Small intestine (tissue), 7 donors: Measurements from ENCODE around the gene EIF4E3. TPM values are rescaled to one million over a fixed set of nuclear protein-coding genes. Genes with fewer than 3 reads are reported as not detected.

Source experiments
- DNase-seq, 2 donors: peaks; one replicate each; pipeline versions ENCODE4 v3.0.0 to v3.0.0-alpha.2; 2013
- FAIRE-seq: peaks from 2 replicates; lab custom pipeline; 2012; peaks lifted over from hg19 to GRCh38; lab: Jason Lieb, UNC
- H3K27ac ChIP-seq, 3 donors: one replicate each; pipeline ENCODE4 v1.5.1; 2013; ENCODE audit warnings: low read length in 2 of 3, mild to moderate bottlenecking in 2 of 3, control low read depth in 1 of 3, inconsistent platforms in 1 of 3, low read depth in 1 of 3, moderate library complexity in 1 of 3
- H3K27me3 ChIP-seq, 3 donors: one replicate each; pipeline ENCODE4 v1.6.1; 2013; ENCODE audit warnings: low read length in 3 of 3, inconsistent platforms in 1 of 3; ENCODE audit not compliant: control insufficient read depth in 3 of 3, insufficient read depth in 3 of 3
- H3K36me3 ChIP-seq, 3 donors: one replicate each; pipeline ENCODE4 v1.6.1; 2013; ENCODE audit warnings: low read length in 3 of 3, inconsistent platforms in 1 of 3, low read depth in 1 of 3, mild to moderate bottlenecking in 1 of 3, moderate library complexity in 1 of 3; ENCODE audit not compliant: control insufficient read depth in 3 of 3, insufficient read depth in 2 of 3
- H3K4me1 ChIP-seq, 3 donors: one replicate each; pipeline ENCODE4 v1.6.1; 2013; ENCODE audit warnings: low read length in 2 of 3, inconsistent platforms in 1 of 3, low read depth in 1 of 3, mild to moderate bottlenecking in 1 of 3, moderate library complexity in 1 of 3; ENCODE audit not compliant: control insufficient read depth in 3 of 3, insufficient read depth in 2 of 3
- H3K4me3 ChIP-seq, 3 donors: one replicate each; pipeline ENCODE4 v1.5.1; 2013; ENCODE audit warnings: low read length in 3 of 3, control low read depth in 1 of 3, inconsistent platforms in 1 of 3, low read depth in 1 of 3, mild to moderate bottlenecking in 1 of 3, moderate library complexity in 1 of 3
- H3K9me3 ChIP-seq, 2 donors: one replicate each; pipeline ENCODE4 v1.6.1; 2013; ENCODE audit warnings: low read depth in 1 of 2, low read length in 1 of 2; ENCODE audit not compliant: control insufficient read depth in 2 of 2, insufficient read depth in 1 of 2
- whole genome bisulfite sequencing, 3 donors: extraction: QIAGEN DNeasy Blood & Tissue Kit; methylation state at CpG; one replicate each; pipeline ENCODE4 v1.1.7; 2013; 5-methylcytosine and 5-hydroxymethylcytosine counted together
- polyA plus RNA-seq, 4 donors: library from polyadenylated mRNA; stranded (reverse) in 3 of 4; unstranded in 1 of 4; fragments of 200-250 nt in 3 of 4; fragments of 120-200 nt in 1 of 4; gene quantifications; one replicate each; pipeline versions ENCODE4 v1.2.1 to v1.2.3, GENCODE V29; 2013
- donor health status: healthy with polysubstance abuse.
- donor health status: control.
- donor health status: control.
- donor health status: Bipolar disorder and iron deficiency.
- donor health status: healthy.

Gene EIF4E3
- polyA plus RNA-seq, 4 donors = 8.1 to 14.8 (median 10.4) TPM

GRCh38 chr3:71733319-71733718, 8.1 kb upstream of the EIF4E3 start:
- H3K36me3 ChIP-seq = no peaks in the 10 kb centered on the region
- no peaks in the 10 kb centered on the region for H3K9me3 ChIP-seq
- no peak overlapping the region for H3K27ac ChIP-seq
- peaks cover 0 to 14% (median 0%) of the 10 kb centered on the region in 3 donors for H3K27me3 ChIP-seq
- FAIRE-seq (no peak), DNase-seq (no peak)
- whole genome bisulfite sequencing, 3 donors = 84 to 88% (median 86%) methylated on average over 2 of the region's 2 CpGs
- no peak overlapping the region for H3K4me3 ChIP-seq
- H3K4me1 ChIP-seq = peaks cover 0 to 7% (median 0%) of the 10 kb centered on the region in 3 donors

- Histone ChIP-seq H3K4me1 (peaks cover 0 to 7% (median 0%) of the 10 kb centered on the region in 3 donors), H3K27me3 (peaks cover 0 to 14% (median 0%) of the 10 kb centered on the region in 3 donors), H3K4me3 (no peak overlapping the region), H3K27ac (no peak overlapping the region), H3K36me3 (no peaks in the 10 kb centered on the region), H3K9me3 (no peaks in the 10 kb centered on the region)
- FAIRE-seq = no peak
- WGBS, 3 donors = 46 to 74% (median 63%) methylated on average over 4 of the region's 4 CpGs
- DNase-seq = no peak
Measured at GRCh38 chr3:71732637-71733036, 7.4 kb upstream of the EIF4E3 start.

GRCh38 chr3:71728632-71729342, 3.6 kb upstream of the EIF4E3 start:
- peaks cover 0 to 12% (median 0%) of the 10 kb centered on the region in 3 donors for H3K4me1 ChIP-seq
- H3K27me3 ChIP-seq = peaks cover 0 to 30% (median 0%) of the 10 kb centered on the region in 3 donors
- H3K36me3 ChIP-seq = no peaks in the 10 kb centered on the region
- DNase-seq = no peak
- H3K27ac ChIP-seq = peak overlapping the region in 1 of 3 donors; percentile 8
- no peaks in the 10 kb centered on the region for H3K9me3 ChIP-seq
- no peak for FAIRE-seq
- H3K4me3 ChIP-seq = no peak overlapping the region
- WGBS, 3 donors = 55 to 72% (median 67%) methylated on average over 4 of the region's 4 CpGs

- 76 to 89% (median 82%) methylated on average over 8 of the region's 8 CpGs for WGBS, 3 donors
- H3K27ac ChIP-seq = peak overlapping the region in 1 of 3 donors; percentile 68
Measured at GRCh38 chr3:71726146-71726545, 944 bp upstream of the EIF4E3 start.

GRCh38 chr3:71724584-71725270, 475 bp downstream of the EIF4E3 start:
- DNase-seq (peak; percentile 55 to 78), FAIRE-seq (no peak)
- peak overlapping the region; percentile 71 to 95 (median 80) for H3K4me3 ChIP-seq
- 0 to 1% (median 0%) methylated on average over 43 to 73 of the region's 73 CpGs for WGBS, 3 donors
- peak overlapping the region in 2 of 3 donors; percentile 66 to 87 for H3K27ac ChIP-seq
- peaks cover 0 to 33% (median 0%) of the 10 kb centered on the region in 3 donors for H3K27me3 ChIP-seq
- H3K4me1 ChIP-seq = peaks cover 0 to 9% (median 0%) of the 10 kb centered on the region in 3 donors
- H3K36me3 ChIP-seq = peaks cover 0 to 2% (median 0%) of the 10 kb centered on the region in 3 donors
- H3K9me3 ChIP-seq = no peaks in the 10 kb centered on the region

More at GRCh38 chr3:71726146-71726545, 944 bp upstream of the EIF4E3 start:
- Histone ChIP-seq H3K4me3 (no peak overlapping the region), H3K9me3 (no peaks in the 10 kb centered on the region), H3K27me3 (peaks cover 0 to 33% (median 0%) of the 10 kb centered on the region in 3 donors), H3K36me3 (peaks cover 0 to under 1% (median 0%) of the 10 kb centered on the region in 3 donors), H3K4me1 (peaks cover 0 to 12% (median 0%) of the 10 kb centered on the region in 3 donors)
- FAIRE-seq (no peak), DNase-seq (no peak)

GRCh38 chr3:71724171-71724453, 1.1 kb downstream of the EIF4E3 start:
- H3K9me3 ChIP-seq = no peaks in the 10 kb centered on the region
- FAIRE-seq = no peak
- peak overlapping the region in 2 of 3 donors; percentile 71 to 95 for H3K4me3 ChIP-seq
- DNase-seq = no peak
- H3K36me3 ChIP-seq = peaks cover 0 to 2% (median 0%) of the 10 kb centered on the region in 3 donors
- H3K27me3 ChIP-seq = peaks cover 0 to 32% (median 0%) of the 10 kb centered on the region in 3 donors
- H3K27ac ChIP-seq = peak overlapping the region in 2 of 3 donors; percentile 66 to 87
- H3K4me1 ChIP-seq = peaks cover 0 to 5% (median 0%) of the 10 kb centered on the region in 3 donors

- Histone ChIP-seq H3K4me1 (peaks cover 0 to 5% (median 0%) of the 10 kb centered on the region in 3 donors), H3K9me3 (no peaks in the 10 kb centered on the region), H3K27me3 (peaks cover 0 to 27% (median 0%) of the 10 kb centered on the region in 3 donors), H3K27ac (peak overlapping the region in 1 of 3 donors; percentile 87), H3K4me3 (peak overlapping the region in 1 of 3 donors; percentile 95), H3K36me3 (peaks cover 0 to 2% (median 0%) of the 10 kb centered on the region in 3 donors)
- peak in 1 of 2 donors; percentile 53 for DNase-seq
- FAIRE-seq = no peak
- 6 to 19% (median 11%) methylated on average over 6 of the region's 6 CpGs for WGBS, 3 donors
Measured at GRCh38 chr3:71723452-71724170, 1.6 kb downstream of the EIF4E3 start.

- Histone ChIP-seq H3K9me3 (no peaks in the 10 kb centered on the region), H3K27ac (no peak overlapping the region), H3K4me3 (no peak overlapping the region), H3K27me3 (peaks cover 0 to 25% (median 0%) of the 10 kb centered on the region in 3 donors), H3K36me3 (peaks cover 0 to 2% (median 0%) of the 10 kb centered on the region in 3 donors), H3K4me1 (peaks cover 0 to 5% (median 0%) of the 10 kb centered on the region in 3 donors)
- 81 to 91% (median 88%) methylated on average over 1 of the region's 1 CpG for WGBS, 3 donors
- FAIRE-seq (no peak), DNase-seq (no peak)
Measured at GRCh38 chr3:71722693-71723092, 2.5 kb downstream of the EIF4E3 start.
